K562 (cell line): Measurements from ENCODE around the gene VWA7. TPM values are rescaled to one million over a fixed set of nuclear protein-coding genes. Genes with fewer than 3 reads are reported as not detected.

Experiments used
- ATF2 ChIP-seq: sonication (generic); formaldehyde crosslinking; IDR thresholded peaks from 2 replicates; pipeline ENCODE4 v1.8.1; 2022; ENCODE audit warnings: missing genetic modification reagents
- CTBP1 ChIP-seq: fragments of 450-650 bp; IDR thresholded peaks from 2 replicates; pipeline ENCODE4 v1.6.1; 2016; ENCODE audit warnings: borderline replicate concordance
- DDX20 ChIP-seq: fragments of 450-650 bp; IDR thresholded peaks from 2 replicates; pipeline ENCODE4 v1.6.1; 2016; ENCODE audit warnings: missing genetic modification characterization, low read depth, mild to moderate bottlenecking, missing compliant biosample characterization, moderate library complexity
- DPF2 ChIP-seq: fragments of 450-650 bp; IDR thresholded peaks from 2 replicates; pipeline ENCODE4 v1.6.1; 2016
- ELF4 ChIP-seq: fragments of 450-650 bp; formaldehyde crosslinking; IDR thresholded peaks from 2 replicates; pipeline ENCODE4 v1.4.0; 2022; ENCODE audit warnings: missing genetic modification characterization
- HCFC1 ChIP-seq: IDR thresholded peaks from 2 replicates; pipeline ENCODE4 v1.6.1; 2012; ENCODE audit warnings: low read depth, low read length, improper control_type of control experiment
- HNRNPL ChIP-seq: fragments of 200-400 bp; formaldehyde crosslinking; IDR thresholded peaks from 2 replicates; pipeline ENCODE4 v1.6.1; 2017; ENCODE audit warnings: low read depth, mild to moderate bottlenecking, low read length
- JUND ChIP-seq, 2 experiments: IDR thresholded peaks; 2 replicates in 1 of 2; 3 replicates in 1 of 2; pipeline ENCODE4 v1.6.1; 2011; ENCODE audit warnings: borderline replicate concordance in 2 of 2, low read depth in 2 of 2, low read length in 2 of 2, improper control_type of control experiment in 1 of 2, missing biosample characterization in 1 of 2, missing genetic modification characterization in 1 of 2, missing genetic modification reagents in 1 of 2
- MBD2 ChIP-seq: sonication (generic); IDR thresholded peaks from 2 replicates; pipeline ENCODE4 v1.6.1; 2016; ENCODE audit warnings: low read depth, borderline replicate concordance
- NFYB ChIP-seq: IDR thresholded peaks from 2 replicates; pipeline ENCODE4 v1.6.1; 2011; ENCODE audit warnings: mild to moderate bottlenecking, moderate library complexity; ENCODE audit not compliant: insufficient read length; ENCODE audit errors: extremely low read depth
- NR2C1 ChIP-seq, 2 experiments: fragments of 450-650 bp; IDR thresholded peaks; 2 replicates each; pipeline ENCODE4 v1.6.1; 2017; ENCODE audit warnings: mild to moderate bottlenecking in 2 of 2, antibody characterized with exemption in 1 of 2, inconsistent platforms in 1 of 2, missing compliant biosample characterization in 1 of 2, missing genetic modification characterization in 1 of 2
- NR2F6 ChIP-seq: fragments of 450-650 bp; formaldehyde crosslinking; IDR thresholded peaks from 2 replicates; pipeline ENCODE4 v1.4.0; 2020; ENCODE audit warnings: mild to moderate bottlenecking
- RBM34 ChIP-seq: fragments of 200-400 bp; formaldehyde crosslinking; IDR thresholded peaks from 2 replicates; pipeline ENCODE4 v1.6.1; 2018; ENCODE audit warnings: low read length, borderline replicate concordance; ENCODE audit not compliant: insufficient read depth
- SUPT5H ChIP-seq: fragments of 450-650 bp; IDR thresholded peaks from 2 replicates; pipeline ENCODE4 v1.6.1; 2016
- TARDBP ChIP-seq: fragments of 450-650 bp; IDR thresholded peaks from 2 replicates; pipeline ENCODE4 v1.6.1; 2016
- TCF3 ChIP-seq: sonication (generic); formaldehyde crosslinking; IDR thresholded peaks from 2 replicates; pipeline ENCODE4 v1.4.0; 2020; ENCODE audit warnings: mild to moderate bottlenecking, missing genetic modification reagents
- TEAD2 ChIP-seq: fragments of 450-650 bp; IDR thresholded peaks from 2 replicates; pipeline ENCODE4 v1.6.1; 2016; ENCODE audit warnings: missing genetic modification characterization, control low read depth, missing compliant biosample characterization
- TRIM24 ChIP-seq, 2 experiments: fragments of 450-650 bp; IDR thresholded peaks; 2 replicates each; pipeline ENCODE4 v1.6.1; 2016
- U2AF1 ChIP-seq: fragments of 200-400 bp; formaldehyde crosslinking; optimal IDR thresholded peaks from 2 replicates; pipeline ENCODE3; 2017; ENCODE audit warnings: mild to moderate bottlenecking, low read depth, low read length, moderate library complexity
- ZC3H11A ChIP-seq: IDR thresholded peaks from 2 replicates; pipeline ENCODE4 v1.6.1; 2012; ENCODE audit warnings: low read depth, low read length, improper control_type of control experiment
- ZC3H4 ChIP-seq: sonication (generic); formaldehyde crosslinking; IDR thresholded peaks from 2 replicates; pipeline ENCODE4 v1.9.0; 2021; ENCODE audit warnings: missing genetic modification reagents, borderline replicate concordance
- ZNF146 ChIP-seq: IDR thresholded peaks from one replicate; pipeline ENCODE4 v1.6.1; 2018; ENCODE audit warnings: missing compliant biosample characterization; ENCODE audit not compliant: unreplicated experiment
- ZNF280A ChIP-seq: fragments of 450-650 bp; IDR thresholded peaks from 2 replicates; pipeline ENCODE4 v1.6.1; 2018; ENCODE audit warnings: mild to moderate bottlenecking, low read depth; ENCODE audit not compliant: partially characterized antibody
- polyA plus RNA-seq, 8 experiments: library from polyadenylated mRNA; depleted of rRNA in 4 of 8; stranded (reverse) in 5 of 8; unstranded in 3 of 8; fragments of >200 nt; fragmentation: Nextera tagmentation in 2 of 8; fragmentation: Illumina TruSeq in 1 of 8; extraction: Ambion mirVana in 2 of 8; extraction: Trizol in 1 of 8; gene quantifications; 2 replicates each; pipeline versions ENCODE4 v1.2.1 to v1.2.3, GENCODE V29; 2011 to 2014; ENCODE audit warnings: inconsistent platforms in 1 of 8, missing spikeins in 1 of 8
- total RNA-seq, 7 experiments: library from RNA; depleted of rRNA in 6 of 7; stranded (reverse); fragments of >200 nt in 6 of 7; fragmentation: Illumina TruSeq in 2 of 7; extraction: Trizol in 2 of 7; gene quantifications; 2 replicates each; pipeline versions ENCODE4 v1.2.1 to v1.2.3, GENCODE V29; 2011 to 2021; ENCODE audit warnings: low replicate concordance in 1 of 7
- TF ChIP-seq, protein P1 (sequence below): fragments of 450-650 bp; formaldehyde crosslinking; IDR thresholded peaks from 2 replicates; pipeline ENCODE4 v1.4.0; 2020; ENCODE audit warnings: mild to moderate bottlenecking, moderate library complexity

The VWA7 gene
- total and polyA plus RNA-seq, 9 of the 15 experiments (the other 6 are each of a cell fraction or from before 2014, with no cell fraction given), result 0.18 to 2.9 (median 0.95) TPM

GRCh38 chr6:31769684-31770371 lies 7.3 kb downstream of the VWA7 start (continued):
- TF ChIP-seq MBD2 (no peak), SUPT5H (no peak), JUND (IDR thresholded peaks at IDR 0.05; ENCODE audit: borderline replicate concordance, low read depth, low read length) (peak; percentile 79), JUND (tag; IDR thresholded peaks at IDR 0.05; ENCODE audit: borderline replicate concordance, low read depth, low read length) (no peak; the same call in 1 of the 3 replicates), ATF2 (CRISPR knock-in tag) (no peak), NR2F6 (CRISPR knock-in tag) (no peak), ZNF280A (peak; percentile 57), TCF3 (no peak; the same call in 1 of the 2 replicates), TRIM24 (IDR thresholded peaks at IDR 0.05) (no peak), TARDBP (no peak), DPF2 (peak; percentile 71), NFYB (no peak), TEAD2 (tag) (no peak), ZNF146 (CRISPR knock-in tag) (no peak), RBM34 (no peak), DDX20 (tag) (no peak), HCFC1 (peak; percentile 33; the same call in 1 of the 2 replicates), U2AF1 (no peak), HNRNPL (no peak), ZC3H4 (CRISPR knock-in tag) (no peak), ZC3H11A (no peak), ELF4 (CRISPR knock-in tag) (peak; percentile 89), CTBP1 (peak; percentile 95), NR2C1 (IDR thresholded peaks at IDR 0.05) (no peak), NR2C1 (tag; IDR thresholded peaks at IDR 0.05) (no peak)
- TF ChIP-seq, protein P1, sequence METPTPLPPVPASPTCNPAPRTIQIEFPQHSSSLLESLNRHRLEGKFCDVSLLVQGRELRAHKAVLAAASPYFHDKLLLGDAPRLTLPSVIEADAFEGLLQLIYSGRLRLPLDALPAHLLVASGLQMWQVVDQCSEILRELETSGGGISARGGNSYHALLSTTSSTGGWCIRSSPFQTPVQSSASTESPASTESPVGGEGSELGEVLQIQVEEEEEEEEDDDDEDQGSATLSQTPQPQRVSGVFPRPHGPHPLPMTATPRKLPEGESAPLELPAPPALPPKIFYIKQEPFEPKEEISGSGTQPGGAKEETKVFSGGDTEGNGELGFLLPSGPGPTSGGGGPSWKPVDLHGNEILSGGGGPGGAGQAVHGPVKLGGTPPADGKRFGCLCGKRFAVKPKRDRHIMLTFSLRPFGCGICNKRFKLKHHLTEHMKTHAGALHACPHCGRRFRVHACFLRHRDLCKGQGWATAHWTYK (CRISPR knock-in tag), result peak; percentile 65; the same call in 1 of the 2 replicates
